ENCODE data around the gene PWWP2A.
"Not testable (repeated sequence)": the region's sequence is repeated elsewhere in the genome, so short reads cannot be mapped to it uniquely, and the experiment has no call there.

PWWP2A gene

GRCh38 chr5:160081495-160081894 lies 37.8 kb downstream of the PWWP2A start:
- TF ChIP-seq, protein P1, sequence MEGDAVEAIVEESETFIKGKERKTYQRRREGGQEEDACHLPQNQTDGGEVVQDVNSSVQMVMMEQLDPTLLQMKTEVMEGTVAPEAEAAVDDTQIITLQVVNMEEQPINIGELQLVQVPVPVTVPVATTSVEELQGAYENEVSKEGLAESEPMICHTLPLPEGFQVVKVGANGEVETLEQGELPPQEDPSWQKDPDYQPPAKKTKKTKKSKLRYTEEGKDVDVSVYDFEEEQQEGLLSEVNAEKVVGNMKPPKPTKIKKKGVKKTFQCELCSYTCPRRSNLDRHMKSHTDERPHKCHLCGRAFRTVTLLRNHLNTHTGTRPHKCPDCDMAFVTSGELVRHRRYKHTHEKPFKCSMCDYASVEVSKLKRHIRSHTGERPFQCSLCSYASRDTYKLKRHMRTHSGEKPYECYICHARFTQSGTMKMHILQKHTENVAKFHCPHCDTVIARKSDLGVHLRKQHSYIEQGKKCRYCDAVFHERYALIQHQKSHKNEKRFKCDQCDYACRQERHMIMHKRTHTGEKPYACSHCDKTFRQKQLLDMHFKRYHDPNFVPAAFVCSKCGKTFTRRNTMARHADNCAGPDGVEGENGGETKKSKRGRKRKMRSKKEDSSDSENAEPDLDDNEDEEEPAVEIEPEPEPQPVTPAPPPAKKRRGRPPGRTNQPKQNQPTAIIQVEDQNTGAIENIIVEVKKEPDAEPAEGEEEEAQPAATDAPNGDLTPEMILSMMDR (conservative IDR thresholded peaks at IDR 0.05; ENCODE audit: control insufficient read depth, insufficient read depth, low read depth, low read length), result no peak
- H3K4me3 ChIP-seq (ENCODE audit: control insufficient read depth, low read depth, low read length), result no peak overlapping the region
- DNase-seq (ENCODE audit: low read depth), result no peak

- TF ChIP-seq, protein P1 (conservative IDR thresholded peaks at IDR 0.05; ENCODE audit: control insufficient read depth, insufficient read depth, low read depth, low read length), result no peak
- no peak for DNase-seq (ENCODE audit: low read depth)
- no peak overlapping the region for H3K4me3 ChIP-seq (ENCODE audit: control insufficient read depth, low read depth, low read length)
Measured at GRCh38 chr5:160079753-160080152, 39.5 kb downstream of the PWWP2A start.

DNA sequence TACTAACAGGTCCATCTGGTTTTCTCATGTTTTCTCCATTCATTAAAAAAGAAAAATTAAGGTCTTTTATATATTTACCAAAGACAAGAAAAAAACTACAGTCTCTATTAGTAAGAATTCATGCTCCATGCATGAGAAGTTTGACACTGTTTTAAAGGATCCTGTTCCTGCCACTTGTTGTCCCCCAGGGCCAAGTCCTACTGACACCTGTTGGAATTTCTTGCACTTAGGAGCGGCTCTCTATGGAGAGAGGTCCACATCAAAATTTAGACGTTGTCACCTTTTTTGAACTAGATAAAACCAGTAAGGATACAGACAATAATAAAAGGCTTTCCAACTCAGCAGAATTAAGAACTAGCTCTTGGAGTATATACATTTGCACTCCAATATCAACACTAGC lies 42.3 kb downstream of the PWWP2A start:
- no peak for DNase-seq (ENCODE audit: low read depth)
- no peak overlapping the region for H3K4me3 ChIP-seq (ENCODE audit: control insufficient read depth, low read depth, low read length)
- TF ChIP-seq, protein P1 (conservative IDR thresholded peaks at IDR 0.05; ENCODE audit: control insufficient read depth, insufficient read depth, low read depth, low read length), result no peak

DNA sequence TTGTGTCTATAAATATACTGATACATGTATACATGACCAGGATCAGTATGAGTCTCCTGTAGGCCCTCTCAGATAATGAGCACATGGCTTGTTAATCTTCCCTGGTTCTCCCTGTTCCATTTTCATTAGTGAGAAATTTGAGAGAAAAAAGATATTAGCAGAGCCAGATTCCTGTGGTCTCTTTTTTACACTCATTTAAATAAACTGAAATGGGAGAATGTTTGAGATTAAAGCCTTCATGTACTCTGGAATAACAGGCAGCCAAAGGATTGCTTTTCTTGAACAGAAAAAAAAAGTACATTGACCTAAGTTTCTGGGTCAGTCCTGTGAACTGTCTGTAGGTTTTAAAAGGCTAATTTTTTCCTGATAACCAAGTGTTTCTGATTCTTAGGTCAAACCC lies 44.2 kb downstream of the PWWP2A start:
- TF ChIP-seq, protein P1 (conservative IDR thresholded peaks at IDR 0.05; ENCODE audit: control insufficient read depth, insufficient read depth, low read depth, low read length), result no peak
- no peak overlapping the region for H3K4me3 ChIP-seq (ENCODE audit: control insufficient read depth, low read depth, low read length)
- no peak for DNase-seq (ENCODE audit: low read depth)

DNA sequence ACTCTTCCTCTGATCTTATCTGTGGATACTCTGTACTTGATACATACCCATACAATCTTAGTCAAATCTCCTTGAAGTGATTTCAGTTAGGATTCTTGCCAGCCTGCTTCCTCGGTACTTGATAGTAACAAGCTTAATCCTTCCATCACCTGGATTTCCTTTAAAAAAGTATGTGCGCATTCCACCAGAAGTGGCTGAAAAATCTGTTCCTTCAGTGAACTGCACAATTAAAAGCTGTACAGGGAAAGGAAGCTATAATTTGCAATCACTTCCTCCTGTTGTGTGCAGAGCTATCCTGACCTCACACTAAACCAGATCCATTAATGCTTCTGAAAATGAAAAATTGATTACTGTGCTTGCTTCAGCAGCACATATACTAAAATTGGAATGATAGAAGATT lies 47.3 kb downstream of the PWWP2A start:
- TF ChIP-seq, protein P1 (conservative IDR thresholded peaks at IDR 0.05; ENCODE audit: control insufficient read depth, insufficient read depth, low read depth, low read length), result no peak
- no peak for DNase-seq (ENCODE audit: low read depth)
- no peak overlapping the region for H3K4me3 ChIP-seq (ENCODE audit: control insufficient read depth, low read depth, low read length)

GRCh38 chr5:160071516-160071915 lies 47.7 kb downstream of the PWWP2A start:
- TF ChIP-seq, protein P1 (conservative IDR thresholded peaks at IDR 0.05; ENCODE audit: control insufficient read depth, insufficient read depth, low read depth, low read length), result no peak
- DNase-seq (ENCODE audit: low read depth), result peak; percentile 17
- no peak overlapping the region for H3K4me3 ChIP-seq (ENCODE audit: control insufficient read depth, low read depth, low read length)

DNA sequence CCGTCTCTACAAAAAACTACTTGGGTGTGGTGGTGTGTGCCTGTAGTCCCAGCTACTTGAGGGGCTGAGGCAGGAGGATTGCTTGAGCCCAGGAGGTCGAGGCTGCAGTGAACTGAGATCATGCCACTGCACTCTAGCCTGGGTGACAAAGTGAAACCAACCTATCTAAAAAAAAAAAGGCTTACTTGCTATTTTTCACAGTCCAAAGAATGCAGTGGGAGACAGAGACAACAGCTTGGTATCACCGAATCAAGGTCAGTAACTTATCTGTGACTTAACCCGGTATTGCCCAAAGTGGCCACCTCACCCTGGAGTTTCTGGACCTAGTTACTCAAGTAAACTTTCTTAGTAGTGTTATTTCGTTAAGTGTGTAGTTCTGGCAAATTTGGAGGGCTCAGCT lies 50.1 kb downstream of the PWWP2A start:
- not testable (repeated sequence) for H3K4me3 ChIP-seq (ENCODE audit: control insufficient read depth, low read depth, low read length); DNase-seq (ENCODE audit: low read depth)
